NCI-H1105 treated with DMSO at 0.1 percent for 48 hours (cell line): ENCODE data around the gene PCDHB9.
"Not testable (repeated sequence)": the region's sequence is repeated elsewhere in the genome, so short reads cannot be mapped to it uniquely, and the experiment has no call there.

Experiments
- DNase-seq: peaks from one replicate; lab custom pipeline; 2025; lab: John Stamatoyannopoulos, UW

Gene PCDHB9

DNA sequence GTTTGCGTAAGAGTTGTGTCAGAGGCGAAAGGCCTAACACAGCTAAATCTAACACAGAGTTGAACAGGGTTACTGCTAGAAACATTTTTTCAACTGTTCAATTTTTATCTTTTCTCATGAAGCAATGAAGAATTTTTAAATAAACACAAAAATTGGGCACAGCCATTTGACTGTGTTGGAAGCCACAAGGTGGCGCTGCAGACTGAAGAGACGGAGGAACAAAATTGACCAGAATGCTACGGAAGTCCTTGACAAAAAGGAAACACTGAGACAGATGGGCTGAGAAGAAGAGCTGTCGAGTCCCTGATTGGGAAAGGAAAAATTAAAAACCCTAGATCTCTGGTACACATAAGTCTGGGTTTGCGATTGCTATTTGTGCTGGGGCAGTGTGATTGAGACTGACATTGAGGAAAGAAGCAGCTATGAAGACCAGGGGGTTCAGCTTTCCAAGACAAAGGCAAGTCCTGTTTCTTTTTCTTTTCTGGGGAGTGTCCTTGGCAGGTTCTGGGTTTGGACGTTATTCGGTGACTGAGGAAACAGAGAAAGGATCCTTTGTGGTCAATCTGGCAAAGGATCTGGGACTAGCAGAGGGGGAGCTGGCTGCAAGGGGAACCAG, at the start of gene PCDHB9:
Gene PCDHB9, plus strand, starts transcription at position 265 of the 616 bp plus-strand sequence. Its CDS starts 158 bp downstream, at position 423.
- DNase-seq = no peak

DNA sequence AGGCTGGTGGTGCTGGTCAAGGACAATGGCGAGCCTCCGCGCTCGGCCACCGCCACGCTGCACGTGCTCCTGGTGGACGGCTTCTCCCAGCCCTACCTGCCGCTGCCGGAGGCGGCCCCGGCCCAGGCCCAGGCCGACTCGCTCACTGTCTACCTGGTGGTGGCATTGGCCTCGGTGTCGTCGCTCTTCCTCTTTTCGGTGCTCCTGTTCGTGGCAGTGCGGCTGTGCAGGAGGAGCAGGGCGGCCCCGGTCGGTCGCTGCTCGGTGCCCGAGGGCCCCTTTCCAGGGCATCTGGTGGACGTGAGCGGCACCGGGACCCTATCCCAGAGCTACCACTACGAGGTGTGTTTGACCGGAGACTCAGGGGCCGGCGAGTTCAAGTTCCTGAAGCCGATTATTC, 49.6 kb upstream of the PCDHB9 start:
- DNase-seq = not testable (repeated sequence)

DNA sequence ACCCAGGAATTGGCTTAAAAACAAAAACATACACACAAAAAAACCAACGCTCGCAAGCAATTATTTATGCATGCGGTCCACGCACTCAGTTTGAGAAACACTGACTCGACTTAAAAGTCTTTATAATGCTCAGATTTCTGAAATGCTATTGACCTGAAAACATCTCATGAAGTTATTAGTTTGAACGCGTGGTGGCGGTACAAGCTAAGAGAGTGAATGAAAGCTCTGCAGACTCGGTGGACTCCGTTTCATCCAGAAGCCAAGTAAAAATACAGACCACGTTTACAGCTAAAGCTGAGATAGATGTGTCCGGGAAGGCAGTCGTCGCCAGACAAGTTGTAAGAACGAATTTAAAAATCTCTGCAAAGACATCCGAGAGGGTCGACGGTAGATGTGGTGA, 37.1 kb upstream of the PCDHB9 start, which contains the start of gene PCDHB6:
Gene PCDHB6, plus strand, starts transcription at position 246 of the 400 bp plus-strand sequence. CDS start 201 bp downstream, outside the sequence.
- DNase-seq = no peak

- DNase-seq = no peak
These were observed 36.6 kb upstream of the PCDHB9 start for GRCh38 chr5:141150224-141150992.

DNA sequence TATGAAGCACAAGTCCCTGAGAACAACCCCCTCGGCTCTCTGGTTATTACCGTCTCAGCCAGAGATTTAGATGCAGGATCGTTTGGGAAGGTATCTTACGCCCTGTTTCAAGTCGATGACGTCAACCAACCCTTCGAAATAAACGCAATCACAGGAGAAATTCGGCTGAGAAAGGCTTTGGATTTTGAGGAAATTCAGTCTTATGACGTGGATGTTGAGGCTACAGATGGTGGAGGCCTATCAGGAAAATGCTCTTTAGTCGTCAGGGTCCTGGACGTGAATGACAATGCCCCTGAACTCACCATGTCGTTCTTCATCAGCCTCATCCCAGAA, 36.0 kb upstream of the PCDHB9 start:
- no peak for DNase-seq

DNA sequence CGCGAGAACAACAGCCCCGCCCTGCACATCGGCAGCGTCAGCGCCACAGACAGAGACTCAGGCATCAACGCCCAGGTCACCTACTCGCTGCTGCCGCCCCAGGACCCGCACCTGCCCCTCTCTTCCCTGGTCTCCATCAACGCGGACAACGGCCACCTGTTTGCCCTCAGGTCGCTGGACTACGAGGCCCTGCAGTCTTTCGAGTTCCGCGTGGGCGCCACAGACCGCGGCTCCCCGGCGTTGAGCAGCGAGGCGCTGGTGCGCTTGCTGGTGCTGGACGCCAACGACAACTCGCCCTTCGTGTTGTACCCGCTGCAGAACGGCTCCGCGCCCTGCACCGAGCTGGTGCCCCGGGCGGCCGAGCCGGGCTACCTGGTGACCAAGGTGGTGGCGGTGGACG, 35.3 kb upstream of the PCDHB9 start:
- not testable (repeated sequence) for DNase-seq

DNA sequence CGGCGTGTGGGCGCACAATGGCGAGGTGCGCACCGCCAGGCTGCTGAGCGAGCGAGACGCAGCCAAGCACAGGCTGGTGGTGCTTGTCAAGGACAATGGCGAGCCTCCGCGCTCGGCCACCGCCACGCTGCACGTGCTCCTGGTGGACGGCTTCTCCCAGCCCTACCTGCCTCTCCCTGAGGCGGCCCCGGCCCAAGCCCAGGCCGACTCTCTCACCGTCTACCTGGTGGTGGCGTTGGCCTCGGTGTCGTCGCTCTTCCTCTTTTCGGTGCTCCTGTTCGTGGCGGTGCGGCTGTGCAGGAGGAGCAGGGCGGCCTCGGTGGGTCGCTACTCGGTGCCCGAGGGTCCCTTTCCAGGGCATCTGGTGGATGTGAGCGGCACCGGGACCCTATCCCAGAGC, 34.9 kb upstream of the PCDHB9 start:
- DNase-seq = not testable (repeated sequence)

GRCh38 chr5:141155540-141156374, 31.2 kb upstream of the PCDHB9 start:
- DNase-seq = no peak

GRCh38 chr5:141157356-141157755, 29.6 kb upstream of the PCDHB9 start:
- not testable (repeated sequence) for DNase-seq

DNA sequence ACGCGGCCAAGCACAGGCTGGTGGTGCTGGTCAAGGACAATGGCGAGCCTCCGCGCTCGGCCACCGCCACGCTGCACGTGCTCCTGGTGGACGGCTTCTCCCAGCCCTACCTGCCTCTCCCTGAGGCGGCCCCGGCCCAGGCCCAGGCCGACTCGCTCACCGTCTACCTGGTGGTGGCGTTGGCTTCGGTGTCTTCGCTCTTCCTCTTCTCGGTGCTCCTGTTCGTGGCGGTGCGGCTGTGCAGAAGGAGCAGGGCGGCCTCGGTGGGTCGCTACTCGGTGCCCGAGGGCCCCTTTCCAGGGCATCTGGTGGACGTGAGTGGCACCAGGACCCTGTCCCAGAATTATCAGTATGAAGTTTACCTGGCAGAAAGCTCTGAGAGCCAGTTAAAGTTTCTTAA, 29.1 kb upstream of the PCDHB9 start:
- not testable (repeated sequence) for DNase-seq

DNA sequence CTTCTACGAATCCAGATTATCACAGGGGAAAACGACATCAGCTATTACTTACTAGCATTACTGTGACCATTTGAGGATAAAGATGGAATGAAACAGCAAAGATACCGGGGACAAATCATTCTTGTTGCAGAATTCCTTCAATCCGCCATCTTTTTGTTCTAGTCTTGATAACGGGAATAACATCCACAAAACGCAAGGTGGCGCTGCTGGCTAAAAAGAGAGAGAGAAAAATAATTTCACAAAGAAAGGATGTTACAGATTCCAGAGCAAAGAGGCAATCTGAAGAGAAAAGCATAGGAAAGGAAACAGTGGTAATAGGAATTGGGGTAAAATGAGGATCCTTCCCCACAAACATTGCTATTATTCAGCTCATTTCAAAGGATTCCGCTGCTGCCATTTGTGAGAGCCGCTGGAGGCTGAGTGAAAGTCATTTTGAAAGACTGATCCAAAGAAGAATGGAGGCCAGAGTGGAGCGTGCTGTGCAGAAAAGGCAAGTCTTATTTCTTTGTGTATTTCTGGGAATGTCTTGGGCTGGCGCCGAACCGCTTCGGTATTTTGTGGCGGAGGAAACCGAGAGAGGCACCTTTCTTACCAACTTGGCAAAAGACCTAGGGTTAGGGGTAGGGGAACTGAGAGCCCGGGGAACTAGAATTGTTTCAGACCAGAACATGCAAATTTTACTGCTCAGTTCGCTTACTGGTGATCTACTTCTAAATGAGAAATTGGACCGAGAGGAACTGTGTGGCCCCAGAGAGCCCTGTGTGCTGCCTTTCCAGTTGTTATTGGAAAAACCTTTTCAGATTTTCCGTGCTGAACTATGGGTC, 14.4 kb upstream of the PCDHB9 start, which contains the start of gene PCDHB7:
Gene PCDHB7, plus strand, starts transcription at position 264 of the 824 bp plus-strand sequence. Its CDS starts 192 bp downstream, at position 456.
- DNase-seq = no peak

DNA sequence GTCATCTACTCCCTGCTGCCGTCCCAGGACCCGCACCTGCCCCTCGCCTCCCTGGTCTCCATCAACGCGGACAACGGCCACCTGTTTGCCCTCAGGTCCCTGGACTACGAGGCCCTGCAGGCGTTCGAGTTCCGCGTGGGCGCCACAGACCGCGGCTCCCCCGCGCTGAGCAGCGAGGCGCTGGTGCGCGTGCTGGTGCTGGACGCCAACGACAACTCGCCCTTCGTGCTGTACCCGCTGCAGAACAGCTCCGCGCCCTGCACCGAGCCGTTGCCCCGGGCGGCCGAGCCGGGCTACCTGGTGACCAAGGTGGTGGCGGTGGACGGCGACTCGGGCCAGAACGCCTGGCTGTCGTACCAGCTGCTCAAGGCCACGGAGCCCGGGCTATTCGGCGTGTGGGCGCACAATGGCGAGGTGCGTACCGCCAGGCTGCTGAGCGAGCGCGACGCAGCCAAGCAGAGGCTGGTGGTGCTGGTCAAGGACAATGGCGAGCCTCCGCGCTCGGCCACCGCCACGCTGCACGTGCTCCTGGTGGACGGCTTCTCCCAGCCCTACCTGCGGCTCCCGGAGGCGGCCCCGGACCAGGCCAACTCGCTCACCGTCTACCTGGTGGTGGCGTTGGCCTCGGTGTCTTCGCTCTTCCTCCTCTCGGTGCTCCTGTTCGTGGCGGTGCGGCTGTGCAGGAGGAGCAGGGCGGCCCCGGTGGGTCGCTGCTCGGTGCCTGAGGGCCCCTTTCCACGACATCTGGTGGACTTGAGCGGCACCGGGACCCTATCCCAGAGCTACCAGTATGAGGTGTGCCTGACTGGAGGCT, 12.5 kb upstream of the PCDHB9 start:
- DNase-seq = not testable (repeated sequence)

DNA sequence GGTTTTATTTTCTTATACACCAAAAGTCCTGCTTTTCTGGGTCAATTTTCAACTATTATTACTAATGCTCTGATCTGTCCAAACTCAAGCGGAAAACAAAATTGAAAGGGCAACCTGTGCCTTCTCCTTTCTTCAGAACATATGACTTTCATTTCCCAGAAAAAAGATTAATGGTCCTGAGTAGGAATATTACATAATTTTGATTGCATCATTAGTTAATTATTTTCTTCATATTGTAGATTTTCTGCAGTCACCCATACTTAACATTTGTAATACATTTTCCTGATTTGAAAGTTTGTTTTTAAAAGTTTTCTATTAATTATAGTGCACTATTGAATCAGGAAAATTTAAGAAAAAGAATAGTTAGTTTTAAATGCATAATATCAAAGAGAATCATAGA, 11.0 kb upstream of the PCDHB9 start:
- DNase-seq = no peak

DNA sequence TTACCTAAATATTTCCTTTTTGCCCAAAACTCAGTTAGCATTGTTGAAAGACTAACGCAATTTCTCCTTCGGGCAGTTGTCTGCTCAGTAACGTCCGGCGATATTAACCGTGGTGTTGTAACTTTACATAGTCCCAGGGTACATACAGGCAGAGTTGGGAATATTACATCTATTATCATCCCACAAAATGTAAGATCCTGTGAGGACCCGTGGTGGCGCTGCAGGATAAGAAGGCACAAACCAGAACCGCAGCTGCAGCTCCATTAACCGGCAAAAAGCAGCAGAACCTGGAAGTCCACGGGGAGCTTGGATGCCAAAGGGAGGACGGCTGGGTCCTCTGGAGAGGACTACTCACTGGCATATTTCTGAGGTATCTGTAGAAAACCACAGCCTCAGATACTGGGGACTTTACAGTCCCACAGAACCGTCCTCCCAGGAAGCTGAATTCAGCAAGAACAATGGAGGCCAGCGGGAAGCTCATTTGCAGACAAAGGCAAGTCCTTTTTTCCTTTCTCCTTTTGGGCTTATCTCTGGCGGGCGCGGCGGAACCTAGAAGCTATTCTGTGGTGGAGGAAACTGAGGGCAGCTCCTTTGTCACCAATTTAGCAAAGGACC, 9.3 kb upstream of the PCDHB9 start, which contains the start of gene PCDHB8:
Gene PCDHB8, plus strand, starts transcription at position 214 of the 615 bp plus-strand sequence. Its CDS starts 245 bp downstream, at position 459.
- not testable (repeated sequence) for DNase-seq

GRCh38 chr5:141179371-141179770, 7.6 kb upstream of the PCDHB9 start:
- DNase-seq = not testable (repeated sequence)

- DNase-seq = not testable (repeated sequence)
These were observed 7.1 kb upstream of the PCDHB9 start for GRCh38 chr5:141179876-141180275.

DNA sequence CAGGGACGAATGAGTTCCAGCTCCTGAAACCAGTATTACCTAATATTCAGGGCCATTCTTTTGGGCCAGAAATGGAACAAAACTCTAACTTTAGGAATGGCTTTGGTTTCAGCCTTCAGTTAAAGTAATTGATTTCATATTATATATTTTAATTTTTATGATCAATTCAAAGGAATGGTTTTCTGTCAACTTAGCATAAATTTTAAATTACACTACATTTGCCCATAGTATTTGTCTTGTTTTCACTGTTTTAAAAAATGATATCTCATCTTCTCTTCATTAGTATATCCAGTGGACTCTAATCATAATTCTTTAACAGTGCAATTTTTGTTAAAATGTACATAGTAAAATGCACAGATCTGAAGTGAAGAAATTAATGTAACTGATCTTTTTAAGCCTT, 6.6 kb upstream of the PCDHB9 start:
- DNase-seq = no peak

DNA sequence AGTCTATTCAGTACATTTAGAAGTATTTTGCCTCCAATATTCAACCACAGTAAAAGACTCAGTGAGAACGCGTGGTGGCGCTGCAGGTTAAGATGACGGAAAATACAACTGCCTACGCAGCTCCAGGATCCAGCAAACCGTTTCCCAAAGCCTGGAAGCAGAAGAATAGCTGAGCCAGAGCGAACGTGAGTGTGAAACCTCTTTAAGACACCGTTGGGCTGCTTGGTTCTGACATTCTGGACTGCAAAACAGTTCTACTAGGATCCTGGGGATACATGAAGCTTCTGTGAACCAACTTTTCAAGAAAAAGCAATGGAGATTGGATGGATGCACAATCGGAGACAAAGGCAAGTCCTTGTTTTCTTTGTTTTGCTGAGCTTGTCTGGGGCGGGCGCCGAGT, 4.7 kb upstream of the PCDHB9 start, which contains the start of gene PCDHB16:
Gene PCDHB16, plus strand, starts transcription at position 140 of the 400 bp plus-strand sequence. Its CDS starts 173 bp downstream, at position 313.
- no peak for DNase-seq

DNA sequence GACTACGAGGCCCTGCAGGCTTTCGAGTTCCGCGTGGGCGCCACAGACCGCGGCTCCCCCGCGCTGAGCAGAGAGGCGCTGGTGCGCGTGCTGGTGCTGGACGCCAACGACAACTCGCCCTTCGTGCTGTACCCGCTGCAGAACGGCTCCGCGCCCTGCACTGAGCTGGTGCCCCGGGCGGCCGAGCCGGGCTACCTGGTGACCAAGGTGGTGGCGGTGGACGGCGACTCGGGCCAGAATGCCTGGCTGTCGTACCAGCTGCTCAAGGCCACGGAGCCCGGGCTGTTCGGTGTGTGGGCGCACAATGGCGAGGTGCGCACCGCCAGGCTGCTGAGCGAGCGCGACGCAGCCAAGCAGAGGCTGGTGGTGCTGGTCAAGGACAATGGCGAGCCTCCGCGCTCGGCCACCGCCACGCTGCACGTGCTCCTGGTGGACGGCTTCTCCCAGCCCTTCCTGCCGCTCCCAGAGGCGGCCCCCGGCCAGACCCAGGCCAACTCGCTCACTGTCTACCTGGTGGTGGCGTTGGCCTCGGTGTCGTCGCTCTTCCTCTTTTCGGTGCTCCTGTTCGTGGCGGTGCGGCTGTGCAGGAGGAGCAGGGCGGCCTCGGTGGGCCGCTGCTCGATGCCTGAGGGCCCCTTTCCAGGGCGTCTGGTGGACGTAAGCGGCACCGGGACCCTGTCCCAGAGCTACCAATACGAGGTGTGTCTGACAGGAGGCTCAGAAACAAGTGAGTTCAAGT, 2.7 kb upstream of the PCDHB9 start:
- DNase-seq = not testable (repeated sequence)
